GM12865 (cell line): ENCODE measurements around the gene DNPH1.

Experiments
- DNase-seq: peaks from one replicate; pipeline ENCODE4 v3.0.0; 2010; ENCODE audit warnings: low read depth
- H3K4me3 ChIP-seq: 2 replicates; pipeline ENCODE4 v1.5.1; 2011; ENCODE audit warnings: mild to moderate bottlenecking, low read depth, low read length, control low read depth
- TF ChIP-seq, protein P1 (sequence below): IDR thresholded peaks from 2 replicates; pipeline ENCODE4 v1.5.1; 2011; ENCODE audit warnings: low read length, control low read depth, low read depth, inconsistent platforms; ENCODE audit not compliant: insufficient read depth; ENCODE audit errors: missing control alignments

Gene DNPH1

GRCh38 chr6:43258180-43258579, 28.9 kb upstream of the DNPH1 start:
- TF ChIP-seq, protein P1, sequence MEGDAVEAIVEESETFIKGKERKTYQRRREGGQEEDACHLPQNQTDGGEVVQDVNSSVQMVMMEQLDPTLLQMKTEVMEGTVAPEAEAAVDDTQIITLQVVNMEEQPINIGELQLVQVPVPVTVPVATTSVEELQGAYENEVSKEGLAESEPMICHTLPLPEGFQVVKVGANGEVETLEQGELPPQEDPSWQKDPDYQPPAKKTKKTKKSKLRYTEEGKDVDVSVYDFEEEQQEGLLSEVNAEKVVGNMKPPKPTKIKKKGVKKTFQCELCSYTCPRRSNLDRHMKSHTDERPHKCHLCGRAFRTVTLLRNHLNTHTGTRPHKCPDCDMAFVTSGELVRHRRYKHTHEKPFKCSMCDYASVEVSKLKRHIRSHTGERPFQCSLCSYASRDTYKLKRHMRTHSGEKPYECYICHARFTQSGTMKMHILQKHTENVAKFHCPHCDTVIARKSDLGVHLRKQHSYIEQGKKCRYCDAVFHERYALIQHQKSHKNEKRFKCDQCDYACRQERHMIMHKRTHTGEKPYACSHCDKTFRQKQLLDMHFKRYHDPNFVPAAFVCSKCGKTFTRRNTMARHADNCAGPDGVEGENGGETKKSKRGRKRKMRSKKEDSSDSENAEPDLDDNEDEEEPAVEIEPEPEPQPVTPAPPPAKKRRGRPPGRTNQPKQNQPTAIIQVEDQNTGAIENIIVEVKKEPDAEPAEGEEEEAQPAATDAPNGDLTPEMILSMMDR, result no peak
- no peak for DNase-seq

GRCh38 chr6:43257367-43258145, 28.3 kb upstream of the DNPH1 start:
- TF ChIP-seq, protein P1, result no peak
- H3K4me3 ChIP-seq, result no peak overlapping the region
- peak; percentile 41 for DNase-seq

More at GRCh38 chr6:43258180-43258579, 28.9 kb upstream of the DNPH1 start:
- H3K4me3 ChIP-seq, result no peak overlapping the region

DNA sequence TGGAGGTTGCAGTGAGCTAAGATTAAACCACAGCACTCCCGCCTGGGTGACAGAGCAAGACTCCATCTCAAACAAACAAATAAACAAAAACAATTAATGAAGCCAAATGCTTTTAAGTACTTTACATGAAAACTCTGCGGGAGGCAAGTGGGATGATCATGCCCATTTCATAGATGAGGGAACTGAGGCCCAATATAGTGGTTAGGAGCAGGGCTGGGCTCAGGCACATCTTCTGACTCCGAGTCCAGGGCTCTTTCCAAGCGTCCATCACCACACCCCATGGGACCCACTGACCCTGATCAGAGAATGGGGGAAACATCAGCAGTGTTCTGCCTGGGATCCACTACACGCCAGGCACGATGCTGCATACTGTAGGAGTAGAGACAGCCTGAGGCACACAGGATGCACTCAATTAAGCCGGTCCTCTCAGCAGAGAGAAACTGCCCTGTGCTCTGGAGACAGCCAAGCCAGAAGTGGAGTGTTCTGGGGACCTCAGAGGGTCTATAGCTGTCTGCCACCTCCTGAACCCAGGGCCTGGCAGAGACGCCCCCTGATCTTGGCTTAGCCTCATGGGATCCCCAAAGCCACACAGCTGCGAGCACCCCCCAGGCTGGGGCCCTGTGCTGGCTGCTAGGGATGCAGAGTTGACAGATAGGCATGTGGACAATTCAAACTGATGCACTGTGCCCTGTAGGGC, 27.5 kb upstream of the DNPH1 start:
- TF ChIP-seq, protein P1, result no peak
- no peak for DNase-seq
- no peak overlapping the region for H3K4me3 ChIP-seq

- DNase-seq, result no peak
- H3K4me3 ChIP-seq, result no peak overlapping the region
- TF ChIP-seq, protein P1, result no peak
Observed at GRCh38 chr6:43255408-43256054, 26.2 kb upstream of the DNPH1 start.

DNA sequence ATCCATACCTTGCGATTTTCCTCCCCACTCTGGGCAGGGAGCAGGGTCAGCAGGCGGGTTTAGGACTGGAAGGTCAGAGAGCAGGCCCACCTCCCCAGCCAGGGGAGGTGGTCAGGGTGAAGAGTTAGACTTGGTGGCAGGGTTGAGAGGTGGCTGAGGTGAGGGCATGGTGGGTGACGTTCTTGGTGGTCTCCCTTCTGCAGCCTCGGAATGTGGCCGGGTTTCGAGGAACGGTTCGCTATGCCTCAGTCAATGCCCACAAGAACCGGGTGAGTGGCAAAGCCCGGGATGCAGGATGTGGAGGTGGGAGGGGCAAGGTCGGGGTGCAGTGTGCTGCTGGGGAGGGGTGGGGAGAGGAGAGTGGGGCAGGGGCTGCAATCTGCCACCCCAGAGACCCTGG, 25.6 kb upstream of the DNPH1 start:
- TF ChIP-seq, protein P1, result no peak
- no peak overlapping the region for H3K4me3 ChIP-seq
- DNase-seq, result no peak

GRCh38 chr6:43254138-43254817, 25.0 kb upstream of the DNPH1 start:
- TF ChIP-seq, protein P1, result no peak
- no peak overlapping the region for H3K4me3 ChIP-seq
- DNase-seq, result no peak
